GM10847 (cell line): ENCODE results near the gene RPL18A.

Experiments
- POLR2A ChIP-seq: IDR thresholded peaks from 2 replicates; pipeline ENCODE4 v1.6.1; 2011; ENCODE audit not compliant: insufficient read length; ENCODE audit errors: extremely low read depth

Gene RPL18A

GRCh38 chr19:17859533-17860330 lies at the start of gene RPL18A:
TSS of gene RPL18A (plus strand) at chr19:17859910. CDS start at chr19:17859957, 47 bp downstream.
- peak; percentile 95 for TF ChIP-seq POLR2A

- TF ChIP-seq POLR2A: no peak
Observed at GRCh38 chr19:17811103-17811502, 48.6 kb upstream of the RPL18A start.

- no peak for TF ChIP-seq POLR2A
Observed at GRCh38 chr19:17811681-17812080, 48.0 kb upstream of the RPL18A start.

GRCh38 chr19:17812099-17812498 lies 47.6 kb upstream of the RPL18A start:
- no peak for TF ChIP-seq POLR2A

DNA sequence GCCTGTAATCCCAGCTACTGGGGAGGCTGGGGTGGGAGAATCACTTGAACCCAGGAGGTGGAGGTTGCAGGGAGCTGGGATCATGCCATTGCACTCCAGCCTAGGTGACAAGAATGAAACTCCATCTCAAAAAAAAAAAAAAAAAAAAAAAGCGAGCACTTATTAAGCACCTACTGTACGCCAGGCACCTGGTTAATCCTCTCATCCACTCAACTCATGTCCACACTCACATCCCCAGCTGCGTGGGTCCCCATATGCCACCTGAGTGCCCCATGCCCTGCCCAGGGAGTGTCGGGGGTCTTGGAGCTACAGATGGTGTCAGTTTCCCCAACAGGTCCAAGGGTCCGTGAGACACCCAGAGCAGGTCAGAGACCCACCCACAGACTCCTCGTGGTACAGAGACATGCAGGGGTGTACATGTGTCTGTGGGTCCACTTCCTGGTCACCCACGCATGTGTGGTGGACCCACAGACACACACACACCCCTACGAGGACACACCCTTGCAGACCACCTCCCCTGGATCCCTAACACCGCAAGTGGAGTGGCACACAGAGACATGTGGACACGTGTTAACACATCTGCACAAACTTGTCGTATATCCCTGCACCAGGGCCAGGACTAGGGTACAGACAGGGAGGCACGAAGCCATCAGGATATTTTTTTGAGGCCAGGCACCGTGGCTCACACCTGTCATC lies 41.9 kb upstream of the RPL18A start:
- TF ChIP-seq POLR2A: no peak

- no peak for TF ChIP-seq POLR2A
Observed at GRCh38 chr19:17821190-17821589, 38.5 kb upstream of the RPL18A start, which contains the start of gene INSL3. TSS of gene INSL3 (minus strand) at chr19:17821519. CDS start at chr19:17821506, 13 bp downstream.

DNA sequence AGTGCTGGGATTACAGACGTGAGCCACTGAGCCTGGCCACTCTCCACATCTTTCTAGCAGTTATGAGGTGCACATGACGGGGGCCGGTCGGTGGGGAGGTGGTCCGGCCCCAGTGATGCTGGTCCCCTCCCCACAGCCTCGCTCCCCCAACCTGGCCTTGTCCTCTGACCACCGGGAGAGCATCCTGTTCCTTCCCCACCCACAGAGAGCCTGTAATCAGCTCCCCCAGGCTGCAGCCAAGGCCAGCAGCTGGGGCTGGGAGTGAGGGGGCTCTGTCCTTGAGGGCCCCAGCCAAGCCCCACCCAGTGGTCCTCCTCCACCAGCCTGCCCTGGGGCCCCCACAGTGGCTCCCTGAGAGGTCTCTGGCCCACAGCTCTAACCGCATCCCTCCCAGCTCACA lies 35.4 kb upstream of the RPL18A start:
- no peak for TF ChIP-seq POLR2A

DNA sequence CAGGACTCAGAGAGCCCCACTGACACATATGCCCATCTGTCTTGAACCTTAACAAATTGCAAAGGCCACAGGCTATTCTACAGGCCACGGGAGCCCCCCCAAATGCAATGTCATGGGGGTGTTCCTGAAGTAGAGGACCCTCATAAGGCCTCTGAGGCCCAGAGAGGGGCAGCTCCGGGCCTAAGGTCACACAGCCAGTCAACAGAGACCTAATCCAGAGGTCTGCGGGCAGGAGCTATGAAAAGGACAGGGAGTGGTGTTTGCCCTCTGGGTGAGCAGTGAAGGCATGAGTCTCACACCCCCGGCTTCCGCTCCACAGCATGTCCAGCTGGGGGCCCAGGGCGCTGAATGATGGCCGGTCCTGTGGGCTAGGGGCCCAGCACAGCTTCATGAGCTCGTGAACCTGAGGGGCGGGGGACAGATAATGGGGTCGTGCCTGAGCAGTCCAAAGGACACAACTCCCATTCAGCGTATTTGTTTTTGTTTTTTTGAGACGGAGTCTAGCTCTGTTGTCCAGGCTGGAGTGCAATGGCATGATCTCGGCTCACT lies 33.1 kb upstream of the RPL18A start:
- TF ChIP-seq POLR2A: no peak

GRCh38 chr19:17829855-17830566 lies 29.7 kb upstream of the RPL18A start:
- TF ChIP-seq POLR2A: no peak

DNA sequence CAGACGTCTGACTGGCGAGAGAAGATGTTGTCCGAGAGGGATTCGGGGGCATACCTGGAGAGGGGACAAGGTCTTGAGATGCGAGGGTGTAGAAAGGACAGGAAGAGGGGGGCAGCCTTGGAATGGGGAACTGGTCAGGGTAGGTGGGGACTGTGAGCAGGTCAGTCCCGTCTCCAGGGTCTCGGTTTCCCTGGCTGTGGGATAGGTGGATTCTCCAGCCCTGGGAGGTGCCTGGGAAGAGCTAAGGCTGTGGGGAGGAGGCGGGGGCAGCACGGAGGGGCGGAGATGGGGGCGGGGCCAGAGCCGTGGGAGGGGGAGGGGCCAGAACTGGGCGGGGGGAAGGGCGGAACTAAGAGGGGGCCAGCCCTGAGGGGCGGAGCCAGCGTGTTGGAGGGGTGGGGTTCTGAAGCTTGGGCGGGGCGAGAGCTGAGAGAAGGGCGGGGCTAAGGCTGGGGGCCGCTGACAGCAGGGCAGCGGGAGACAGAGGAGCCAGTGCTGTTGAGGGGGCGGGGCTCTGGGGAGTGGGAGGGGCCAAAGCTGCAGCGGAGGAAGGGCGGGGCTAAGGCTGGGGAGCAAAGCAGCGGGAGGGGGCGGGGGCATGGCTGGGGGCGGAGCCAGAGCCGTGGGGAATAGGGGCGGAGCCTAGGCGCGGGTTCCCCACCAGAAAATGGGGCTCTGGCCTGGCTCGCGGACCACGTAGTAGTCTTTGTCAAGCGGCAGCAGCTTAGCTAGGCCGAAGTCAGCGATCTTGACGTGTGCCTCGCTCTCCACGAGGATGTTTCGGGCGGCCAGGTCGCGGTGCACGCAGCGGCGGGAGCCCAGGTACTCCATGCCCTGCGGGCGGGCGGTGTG lies 28.9 kb upstream of the RPL18A start:
- no peak for TF ChIP-seq POLR2A

DNA sequence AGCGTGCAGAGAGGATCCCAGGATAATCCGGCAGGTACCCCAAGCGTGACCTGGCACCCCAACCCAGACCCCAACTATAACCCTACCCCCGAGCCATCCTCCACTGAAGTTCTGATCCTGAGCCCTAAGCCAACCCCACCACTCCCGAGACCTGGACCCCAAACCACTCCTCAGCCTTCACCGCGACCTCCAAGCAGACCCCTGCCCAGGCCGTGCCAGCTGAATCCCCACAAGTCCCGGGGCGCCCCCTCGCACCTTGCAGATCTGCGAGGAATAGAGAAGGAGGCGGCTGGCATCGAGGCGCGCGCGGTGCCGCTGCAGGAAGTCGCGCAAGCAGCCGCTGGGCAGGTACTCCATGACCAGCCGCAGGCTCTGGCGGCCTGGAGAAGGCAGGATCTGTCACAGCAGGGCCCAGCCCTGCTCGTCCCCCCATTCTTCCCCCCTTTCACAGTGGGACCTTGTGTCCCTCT lies 28.3 kb upstream of the RPL18A start:
- no peak for TF ChIP-seq POLR2A

DNA sequence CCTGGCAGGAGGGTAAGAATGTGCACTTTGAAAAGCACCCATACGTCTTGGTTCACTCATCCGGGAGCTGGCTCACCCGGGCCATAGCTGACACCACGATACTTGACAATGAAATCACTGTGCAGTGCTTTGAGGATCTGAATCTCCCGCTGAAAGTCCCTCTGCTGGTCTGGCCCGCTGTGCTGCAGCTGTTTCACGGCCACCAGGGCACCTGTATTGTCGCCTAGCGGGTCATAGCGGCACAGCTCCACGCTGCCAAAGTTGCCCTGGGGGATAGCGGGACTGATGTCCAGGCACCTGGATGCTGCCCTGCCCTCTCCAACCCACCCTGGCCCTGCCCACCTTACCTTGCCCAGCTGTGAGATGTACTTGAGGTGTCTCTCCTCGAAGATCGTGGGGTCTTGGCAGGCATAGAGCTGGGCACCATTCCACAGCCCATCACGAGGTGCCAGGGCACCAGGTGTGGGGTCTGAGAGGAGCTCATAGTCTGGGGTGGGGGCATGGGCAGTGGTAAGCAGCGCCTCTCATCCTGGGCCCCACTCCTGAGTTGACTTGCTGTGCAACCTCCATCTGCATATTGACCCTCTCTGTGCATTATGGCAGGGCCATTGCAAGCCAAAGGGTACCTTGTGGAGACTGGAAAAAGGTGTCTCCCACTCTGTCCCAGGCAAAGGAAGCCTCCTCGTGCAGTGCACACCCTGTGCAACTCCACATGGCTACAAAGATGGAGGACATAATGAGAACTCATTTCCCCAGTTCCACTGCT lies 27.1 kb upstream of the RPL18A start:
- no peak for TF ChIP-seq POLR2A

- no peak for TF ChIP-seq POLR2A
Observed at GRCh38 chr19:17834350-17835181, 25.1 kb upstream of the RPL18A start.
